Endothelial cell of umbilical vein (primary cell): Measurements from ENCODE around the gene TTC3. TPM values are rescaled to one million over a fixed set of nuclear protein-coding genes. Genes with fewer than 3 reads are reported as not detected.

Experiments
- BruUV-seq: library from RNA; stranded (reverse); fragments of 400-500 nt; replicated peaks from 2 replicates; lab custom pipeline; 2021; lab: Mats Ljungman, UMichigan
- CTCF ChIA-PET: fragments of 300-600, 350-600 bp; sonication (Branson Sonifier 250); formaldehyde crosslinking; loops from one replicate; lab custom pipeline; 2021; ENCODE audit warnings: antibody characterized with exemption, inconsistent platforms; lab: Charles Lee
- POLR2A ChIA-PET: fragments of 300-600, 350-600 bp; sonication (Branson Sonifier 250); formaldehyde crosslinking; loops from one replicate; lab custom pipeline; 2021; ENCODE audit warnings: antibody characterized with exemption, inconsistent platforms; lab: Charles Lee
- DNase-seq: peaks from one replicate; pipeline ENCODE4 v3.0.0-alpha.2; 2011; ENCODE audit warnings: low read depth, low spot score
- FAIRE-seq: peaks from 2 replicates; lab custom pipeline; 2011; peaks lifted over from hg19 to GRCh38; lab: Jason Lieb, UNC
- H2AFZ ChIP-seq: 2 replicates; pipeline ENCODE4 v1.6.0; 2012; ENCODE audit warnings: low read depth, low read length, control low read depth, inconsistent platforms
- H3K27ac ChIP-seq: 2 replicates; pipeline ENCODE4 v1.5.1; 2011; ENCODE audit warnings: low read depth, mild to moderate bottlenecking, control low read depth, low read length, moderate library complexity; ENCODE audit not compliant: insufficient read depth
- H3K27me3 ChIP-seq, 2 experiments: 2 replicates each; pipeline versions ENCODE4 v1.6.0 to v1.6.1; 2011; ENCODE audit warnings: low read length in 2 of 2, mixed read lengths in 1 of 2; ENCODE audit not compliant: control insufficient read depth in 2 of 2, insufficient read depth in 2 of 2
- H3K36me3 ChIP-seq, 2 experiments: 2 replicates in 1 of 2; 3 replicates in 1 of 2; pipeline ENCODE4 v1.5.1; 2011; ENCODE audit warnings: low read length in 2 of 2, mild to moderate bottlenecking in 1 of 2, moderate library complexity in 1 of 2; ENCODE audit not compliant: control insufficient read depth in 2 of 2, insufficient read depth in 2 of 2; ENCODE audit errors: extremely low read depth in 1 of 2
- H3K4me1 ChIP-seq: 3 replicates; pipeline ENCODE4 v1.5.1; 2011; ENCODE audit warnings: mild to moderate bottlenecking, low read length; ENCODE audit not compliant: control insufficient read depth, insufficient read depth; ENCODE audit errors: extremely low read depth
- H3K4me2 ChIP-seq: 2 replicates; pipeline ENCODE4 v1.6.1; 2011; ENCODE audit warnings: low read length, control low read depth, mixed read lengths; ENCODE audit not compliant: insufficient read depth
- H3K4me3 ChIP-seq, 3 experiments: fragments of 200-600 bp in 1 of 3; sonication (generic), shearing (Covaris generic) in 1 of 3; replicated peaks in 1 of 3; 2 replicates each; pipeline ENCODE4 v1.5.1; 2011 to 2016; ENCODE audit warnings: control low read depth in 3 of 3, low read length in 3 of 3, mild to moderate bottlenecking in 2 of 3, inconsistent platforms in 1 of 3, low read depth in 1 of 3, moderate library complexity in 1 of 3; ENCODE audit not compliant: insufficient read depth in 1 of 3
- H3K79me2 ChIP-seq: 2 replicates; pipeline ENCODE4 v1.6.0; 2012; ENCODE audit warnings: low read length, inconsistent platforms; ENCODE audit not compliant: control insufficient read depth, insufficient read depth
- H3K9ac ChIP-seq: replicated peaks from 2 replicates; pipeline ENCODE3; 2011; ENCODE audit warnings: low read length, control low read depth; ENCODE audit not compliant: insufficient read depth; ENCODE audit errors: extremely low read depth
- H3K9me1 ChIP-seq: replicated peaks from 3 replicates; pipeline ENCODE4 v1.6.0; 2011; ENCODE audit warnings: mild to moderate bottlenecking, low read length; ENCODE audit not compliant: control insufficient read depth, insufficient read depth; ENCODE audit errors: extremely low read depth
- H3K9me3 ChIP-seq: replicated peaks from 2 replicates; pipeline ENCODE4 v1.5.1; 2012; ENCODE audit warnings: low read length, inconsistent platforms; ENCODE audit not compliant: control insufficient read depth, insufficient read depth
- H4K20me1 ChIP-seq: replicated peaks from 2 replicates; pipeline ENCODE3; 2011; ENCODE audit warnings: mild to moderate bottlenecking, low read length; ENCODE audit not compliant: control insufficient read depth, insufficient read depth; ENCODE audit errors: extremely low read depth
- EZH2 ChIP-seq: IDR thresholded peaks from 2 replicates; pipeline ENCODE4 v1.6.1; 2012; ENCODE audit warnings: borderline replicate concordance, low read depth, mild to moderate bottlenecking, moderate library complexity, low read length, inconsistent platforms; ENCODE audit not compliant: severe bottlenecking
- FOS ChIP-seq: IDR thresholded peaks from 2 replicates; pipeline ENCODE4 v1.6.1; 2011; ENCODE audit warnings: mild to moderate bottlenecking, low read length, moderate library complexity, borderline replicate concordance; ENCODE audit not compliant: insufficient read depth
- GATA2 ChIP-seq: IDR thresholded peaks from 2 replicates; pipeline ENCODE4 v1.7.0; 2011; ENCODE audit warnings: low read depth, mild to moderate bottlenecking, moderate library complexity, mixed read lengths, low read length; ENCODE audit not compliant: insufficient read length, insufficient read depth
- JUN ChIP-seq: IDR thresholded peaks from 2 replicates; pipeline ENCODE4 v1.6.1; 2011; ENCODE audit warnings: borderline replicate concordance, low read depth; ENCODE audit not compliant: insufficient read length, insufficient read depth
- MYC ChIP-seq: IDR thresholded peaks from one replicate; pipeline ENCODE4 v1.6.1; 2011; ENCODE audit warnings: mild to moderate bottlenecking, low read depth, low read length
- POLR2A ChIP-seq: IDR thresholded peaks from 2 replicates; pipeline ENCODE4 v1.6.1; 2012; ENCODE audit warnings: low read depth, mild to moderate bottlenecking, control low read depth, low read length
- POLR2AphosphoS5 ChIP-seq: IDR thresholded peaks from 2 replicates; pipeline ENCODE4 v1.6.1; 2012; ENCODE audit warnings: low read depth, mild to moderate bottlenecking, control low read depth, low read length, moderate library complexity; ENCODE audit not compliant: insufficient read depth
- dilution Hi-C: fragments of 300-500 bp; cut with MboI; formaldehyde crosslinking; loops from one replicate; pipeline ENCODE4 v1.15.0; 2019; ENCODE audit warnings: low sequenced_read_pairs; ENCODE audit not compliant: extremely low pct_ligation_motif_present
- intact Hi-C: fragments of 100-400 bp; cut with micrococcal nuclease; formaldehyde crosslinking; loops from one replicate; pipeline ENCODE4 v1.10.0; 2022
- polyA plus RNA-seq, 4 experiments: library from polyadenylated mRNA; depleted of rRNA in 3 of 4; stranded (reverse) in 3 of 4; unstranded in 1 of 4; fragments of >200 nt; gene quantifications; 2 replicates each; pipeline versions ENCODE4 v1.2.1 to v1.2.3, GENCODE V29; 2011 to 2012; ENCODE audit warnings: missing spikeins in 1 of 4
- total RNA-seq: library from RNA; stranded (reverse); gene quantifications from 2 replicates; pipeline ENCODE4 v1.2.3, GENCODE V29; 2021
- TF ChIP-seq, protein P1 (sequence below), 2 donors: IDR thresholded peaks; 1 replicate in 1 of 2; 2 replicates in 1 of 2; pipeline ENCODE4 v1.5.1; 2011; ENCODE audit warnings: low read length in 2 of 2, mild to moderate bottlenecking in 2 of 2, moderate library complexity in 2 of 2, control low read depth in 1 of 2, inconsistent platforms in 1 of 2, low read depth in 1 of 2; ENCODE audit not compliant: insufficient read depth in 1 of 2; ENCODE audit errors: extremely low read depth in 1 of 2
- TF ChIP-seq, protein P2 (sequence below): IDR thresholded peaks from 2 replicates; pipeline ENCODE4 v1.6.1; 2011; ENCODE audit not compliant: insufficient read depth, insufficient read length

Gene TTC3
- total and polyA plus RNA-seq, 2 donors (not counting 3 experiments of a cell fraction or from before 2014, with no cell fraction given) = 26.2 to 113 TPM

DNA sequence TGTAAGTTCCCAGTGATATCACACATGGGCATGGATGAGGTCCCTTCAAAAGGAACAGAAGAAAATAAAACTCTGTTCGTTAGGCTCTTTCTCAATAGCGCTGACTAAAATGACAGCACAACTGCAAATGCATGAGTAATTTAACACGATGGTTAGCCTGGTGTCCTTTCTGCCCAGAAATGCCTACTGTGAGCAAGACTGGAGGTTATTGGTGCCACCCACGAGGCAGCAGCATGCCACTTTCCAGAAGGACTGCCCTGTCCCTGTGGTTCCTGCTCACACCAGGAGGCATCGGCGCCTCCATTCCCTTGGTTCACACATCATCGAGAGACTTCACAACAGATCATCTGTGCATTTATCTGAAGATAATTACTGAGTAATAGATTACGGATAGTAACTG lies 167.9 kb downstream of the TTC3 start:
- intact Hi-C loops (no loop called here), dilution Hi-C loops (no loop called here)
- H3K4me2 ChIP-seq = no peak overlapping the region
- H3K9me3 ChIP-seq = no peaks in the 10 kb centered on the region
- H3K27me3 ChIP-seq = no peaks in the 10 kb centered on the region
- H3K36me3 ChIP-seq = no peaks in the 10 kb centered on the region
- H3K79me2 ChIP-seq = peaks cover 27% of the 10 kb centered on the region
- no peak overlapping the region for H2AFZ ChIP-seq
- no peak overlapping the region for H3K27ac ChIP-seq
- no peak overlapping the region for H3K4me3 ChIP-seq
- peaks cover 15% of the 10 kb centered on the region for H3K4me1 ChIP-seq
- no peak for TF ChIP-seq POLR2A
- TF ChIP-seq EZH2 = no peak
- no peak for TF ChIP-seq MYC
- no peak for TF ChIP-seq JUN
- no peak for TF ChIP-seq POLR2AphosphoS5
- no peak for TF ChIP-seq GATA2
- H4K20me1 ChIP-seq = no peaks in the 10 kb centered on the region
- no peak overlapping the region for H3K9ac ChIP-seq
- H3K9me1 ChIP-seq = no peaks in the 10 kb centered on the region
- ChIA-PET POLR2A (no interaction called here), CTCF (interaction anchor here (1.8 kb wide), 1 partner anchor 11 kb away, joined by 5 read pairs; no protein-coding TSS in a partner anchor)
- FAIRE-seq (no peak), DNase-seq (no peak)
- no TSS peak for BruUV-seq

DNA sequence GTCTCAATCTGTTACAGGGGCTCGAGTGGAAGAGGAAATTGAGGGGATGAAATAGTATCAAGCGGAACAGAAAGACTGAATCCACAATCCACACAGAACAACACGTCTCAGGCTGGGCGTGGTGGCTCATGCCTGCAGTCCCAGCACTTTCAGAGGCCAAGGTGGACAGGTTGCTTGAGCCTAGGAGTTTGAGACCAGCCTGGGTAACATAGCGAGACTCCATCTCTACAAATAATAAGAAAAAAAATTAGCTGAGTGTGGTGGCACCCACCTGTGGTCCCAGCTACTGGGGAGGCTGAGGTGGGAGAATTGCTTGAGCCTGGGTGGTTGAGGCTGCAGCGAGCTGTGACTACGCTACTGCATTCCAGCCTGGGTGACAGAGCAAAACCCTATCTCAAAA lies 168.4 kb downstream of the TTC3 start:
- Histone ChIP-seq H4K20me1 (no peaks in the 10 kb centered on the region), H3K4me2 (no peak overlapping the region), H3K79me2 (peaks cover 27% of the 10 kb centered on the region), H3K36me3 (no peaks in the 10 kb centered on the region), H3K27ac (no peak overlapping the region), H3K4me3 (no peak overlapping the region), H3K9me1 (no peaks in the 10 kb centered on the region), H3K9ac (no peak overlapping the region), H2AFZ (no peak overlapping the region), H3K9me3 (no peaks in the 10 kb centered on the region), H3K27me3 (no peaks in the 10 kb centered on the region), H3K4me1 (peaks cover 15% of the 10 kb centered on the region)
- intact Hi-C loops (no loop called here), dilution Hi-C loops (no loop called here)
- DNase-seq (no peak), FAIRE-seq (no peak)
- ChIA-PET POLR2A (no interaction called here), CTCF (no interaction called here)
- no TSS peak for BruUV-seq
- TF ChIP-seq JUN (no peak), GATA2 (no peak), POLR2AphosphoS5 (no peak), FOS (no peak), MYC (no peak), EZH2 (no peak), POLR2A (no peak)
- TF ChIP-seq, protein P1, sequence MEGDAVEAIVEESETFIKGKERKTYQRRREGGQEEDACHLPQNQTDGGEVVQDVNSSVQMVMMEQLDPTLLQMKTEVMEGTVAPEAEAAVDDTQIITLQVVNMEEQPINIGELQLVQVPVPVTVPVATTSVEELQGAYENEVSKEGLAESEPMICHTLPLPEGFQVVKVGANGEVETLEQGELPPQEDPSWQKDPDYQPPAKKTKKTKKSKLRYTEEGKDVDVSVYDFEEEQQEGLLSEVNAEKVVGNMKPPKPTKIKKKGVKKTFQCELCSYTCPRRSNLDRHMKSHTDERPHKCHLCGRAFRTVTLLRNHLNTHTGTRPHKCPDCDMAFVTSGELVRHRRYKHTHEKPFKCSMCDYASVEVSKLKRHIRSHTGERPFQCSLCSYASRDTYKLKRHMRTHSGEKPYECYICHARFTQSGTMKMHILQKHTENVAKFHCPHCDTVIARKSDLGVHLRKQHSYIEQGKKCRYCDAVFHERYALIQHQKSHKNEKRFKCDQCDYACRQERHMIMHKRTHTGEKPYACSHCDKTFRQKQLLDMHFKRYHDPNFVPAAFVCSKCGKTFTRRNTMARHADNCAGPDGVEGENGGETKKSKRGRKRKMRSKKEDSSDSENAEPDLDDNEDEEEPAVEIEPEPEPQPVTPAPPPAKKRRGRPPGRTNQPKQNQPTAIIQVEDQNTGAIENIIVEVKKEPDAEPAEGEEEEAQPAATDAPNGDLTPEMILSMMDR (IDR thresholded peaks at IDR 0.05; ENCODE audit: extremely low read depth in 1 of 2, insufficient read depth in 1 of 2, low read depth in 1 of 2, low read length in 2 of 2) = no peak
- TF ChIP-seq, protein P2, sequence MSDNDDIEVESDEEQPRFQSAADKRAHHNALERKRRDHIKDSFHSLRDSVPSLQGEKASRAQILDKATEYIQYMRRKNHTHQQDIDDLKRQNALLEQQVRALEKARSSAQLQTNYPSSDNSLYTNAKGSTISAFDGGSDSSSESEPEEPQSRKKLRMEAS = no peak
